B cell (primary cell): ENCODE data around the gene KPNA6. TPM values are rescaled to one million over a fixed set of nuclear protein-coding genes. Genes with fewer than 3 reads are reported as not detected.

Experiments
- ATAC-seq: fragments of 200-7000 bp; cut with Tn5 transposase; one replicate; pipeline ENCODE4 v1.10.0; 2021; ENCODE audit warnings: low read depth, mild to moderate bottlenecking, moderate number of reproducible peaks, moderate library complexity
- CTCF ChIA-PET: fragments of 350-600 bp; sonication (Branson Sonifier 250); formaldehyde crosslinking; loops from one replicate; lab custom pipeline; 2021; ENCODE audit warnings: antibody characterized with exemption, inconsistent platforms; lab: Charles Lee
- POLR2A ChIA-PET: fragments of 350-600 bp; sonication (Branson Sonifier 250); formaldehyde crosslinking; loops from one replicate; lab custom pipeline; 2021; ENCODE audit warnings: antibody characterized with exemption; lab: Charles Lee
- DNase-seq: peaks from one replicate; pipeline ENCODE4 v3.0.0; 2013
- H2AFZ ChIP-seq: 2 replicates; pipeline ENCODE4 v1.6.1; 2012; ENCODE audit warnings: mild to moderate bottlenecking, low read depth, low read length; ENCODE audit not compliant: insufficient read depth, poor library complexity, severe bottlenecking
- H3K27ac ChIP-seq, 2 donors: 1 replicate in 1 of 2; 2 replicates in 1 of 2; pipeline ENCODE4 v1.5.1; 2012 to 2013; ENCODE audit warnings: low read length in 2 of 2, mild to moderate bottlenecking in 2 of 2, moderate library complexity in 1 of 2
- H3K27me3 ChIP-seq, 4 experiments: fragments of 200-600 bp in 1 of 4; sonication (generic) in 1 of 4; replicated peaks in 1 of 4; 1 replicate in 2 of 4; 2 replicates in 2 of 4; pipeline versions ENCODE4 v1.6.1 to v1.7.0; 2013 to 2016; ENCODE audit warnings: low read length in 3 of 4, mild to moderate bottlenecking in 2 of 4, mixed read lengths in 1 of 4, moderate library complexity in 1 of 4; ENCODE audit not compliant: insufficient read depth in 4 of 4, control insufficient read depth in 3 of 4; ENCODE audit errors: control extremely low read depth in 1 of 4
- H3K36me3 ChIP-seq, 2 experiments: replicated peaks in 1 of 2; 1 replicate in 1 of 2; 2 replicates in 1 of 2; pipeline versions ENCODE4 v1.6.1 to v1.7.1; 2013; ENCODE audit warnings: low read length in 1 of 2; ENCODE audit not compliant: insufficient read depth in 2 of 2, control insufficient read depth in 1 of 2; ENCODE audit errors: control extremely low read depth in 1 of 2, extremely low read depth in 1 of 2
- H3K4me1 ChIP-seq, 2 donors: fragments of 200-600 bp in 1 of 2; sonication (generic) in 1 of 2; 1 replicate in 1 of 2; 2 replicates in 1 of 2; pipeline versions ENCODE4 v1.5.1 to v1.6.1; 2013 to 2017; ENCODE audit warnings: low read length in 2 of 2; ENCODE audit not compliant: control insufficient read depth in 2 of 2, insufficient read depth in 2 of 2
- H3K4me2 ChIP-seq: replicated peaks from 2 replicates; pipeline ENCODE3; 2012; ENCODE audit warnings: mild to moderate bottlenecking, low read depth, low read length; ENCODE audit not compliant: poor library complexity, severe bottlenecking
- H3K4me3 ChIP-seq, 5 experiments: fragments of 200-600 bp in 1 of 5; sonication (generic) in 1 of 5; 1 replicate in 3 of 5; 2 replicates in 2 of 5; pipeline versions ENCODE4 v1.5.1 to v1.7.0; 2011 to 2016; ENCODE audit warnings: low read length in 4 of 5, mild to moderate bottlenecking in 4 of 5, low read depth in 2 of 5, control low read depth in 1 of 5, moderate library complexity in 1 of 5; ENCODE audit not compliant: insufficient read depth in 1 of 5; ENCODE audit errors: control extremely low read depth in 1 of 5, extremely low read depth in 1 of 5
- H3K79me2 ChIP-seq: fragments of 200-600 bp; sonication (generic); one replicate; pipeline ENCODE4 v1.6.0; 2016; ENCODE audit warnings: low read length; ENCODE audit not compliant: control insufficient read depth, insufficient read depth
- H3K9ac ChIP-seq: fragments of 200-600 bp; sonication (generic); 2 replicates; pipeline ENCODE4 v1.6.1; 2017; ENCODE audit warnings: mild to moderate bottlenecking, low read length, moderate library complexity
- H3K9me3 ChIP-seq, 3 donors: one replicate each; pipeline versions ENCODE4 v1.6.1 to v1.7.1; 2013; ENCODE audit warnings: low read length in 2 of 3; ENCODE audit not compliant: control insufficient read depth in 2 of 3, insufficient read depth in 1 of 3; ENCODE audit errors: control extremely low read depth in 1 of 3
- H4K20me1 ChIP-seq: 2 replicates; pipeline ENCODE4 v1.6.0; 2012; ENCODE audit warnings: mild to moderate bottlenecking, low read length; ENCODE audit not compliant: insufficient read depth, control insufficient read depth, poor library complexity, severe bottlenecking
- H3K27ac Mint-ChIP-seq: one replicate; pipeline ENCODE4 v1.8.0; 2021; ENCODE audit warnings: mixed read lengths
- H3K27me3 Mint-ChIP-seq: one replicate; pipeline ENCODE4 v1.8.0; 2021; ENCODE audit warnings: mixed read lengths
- H3K4me1 Mint-ChIP-seq: one replicate; pipeline ENCODE4 v1.8.0; 2021; ENCODE audit warnings: mixed read lengths
- H3K4me3 Mint-ChIP-seq: one replicate; pipeline ENCODE4 v1.8.0; 2021; ENCODE audit warnings: mixed read lengths
- H3K9me3 Mint-ChIP-seq: one replicate; pipeline ENCODE4 v1.8.0; 2022; ENCODE audit warnings: mixed read lengths; ENCODE audit not compliant: insufficient read depth
- CTCF ChIP-seq: fragments of 200-600 bp; IDR thresholded peaks from one replicate; pipeline ENCODE4 v1.8.0; 2022; ENCODE audit warnings: antibody characterized with exemption, mild to moderate bottlenecking
- EZH2 ChIP-seq: IDR thresholded peaks from 2 replicates; pipeline ENCODE4 v1.6.1; 2012; ENCODE audit warnings: borderline replicate concordance, low read depth, mild to moderate bottlenecking, moderate library complexity, low read length; ENCODE audit not compliant: insufficient read depth, poor library complexity, severe bottlenecking
- WGBS: methylation state at CpG from one replicate; pipeline ENCODE4 v1.1.5; 2013; ENCODE audit warnings: missing lambda C conversion rate; ENCODE audit not compliant: insufficient coverage; 5-methylcytosine and 5-hydroxymethylcytosine counted together
- intact Hi-C: fragments of 100-400 bp; cut with micrococcal nuclease; formaldehyde crosslinking; loops from one replicate; pipeline ENCODE4 v1.10.0; 2022
- polyA plus RNA-seq: library from polyadenylated mRNA; depleted of rRNA; stranded (reverse); fragments of >200 nt; gene quantifications from 2 replicates; pipeline ENCODE4 v1.2.3, GENCODE V29; 2012
- total RNA-seq, 2 donors: library from RNA; stranded (reverse); fragments of 120-200 nt in 1 of 2; gene quantifications; 1 replicate in 1 of 2; 2 replicates in 1 of 2; pipeline versions ENCODE4 v1.2.3 to v1.2.4, GENCODE V29; 2013 to 2022

Gene KPNA6
- total and polyA plus RNA-seq, 2 donors (not counting 1 experiment from before 2014, with no cell fraction given) = 14.0 to 49.9 TPM

DNA sequence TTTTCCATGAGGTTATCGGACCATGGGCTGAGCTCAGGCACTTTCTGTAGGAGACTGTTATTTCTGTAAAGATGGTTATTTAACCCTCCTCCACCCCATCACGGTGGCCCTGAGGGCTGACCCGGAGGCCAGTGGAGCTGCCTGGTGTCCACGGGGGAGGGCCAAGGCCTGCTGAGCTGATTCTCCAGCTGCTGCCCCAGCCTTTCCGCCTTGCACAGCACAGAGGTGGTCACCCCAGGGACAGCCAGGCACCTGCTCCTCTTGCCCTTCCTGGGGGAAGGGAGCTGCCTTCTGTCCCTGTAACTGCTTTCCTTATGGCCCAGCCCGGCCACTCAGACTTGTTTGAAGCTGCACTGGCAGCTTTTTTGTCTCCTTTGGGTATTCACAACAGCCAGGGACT is 90.0 kb downstream of the KPNA6 start:
- ChIA-PET CTCF (interaction anchor here (0.6 to 1.1 kb wide), 2 partner anchors 18 to 208 kb away, joined by 6 to 8 read pairs; no protein-coding TSS in a partner anchor), POLR2A (interaction anchor here (0.6 kb wide), 1 partner anchor 125 kb away, joined by 3 read pairs; no protein-coding TSS in a partner anchor)
- Histone ChIP-seq H2AFZ (no peak overlapping the region), H3K9ac (no peak overlapping the region), H3K9me3 (no peaks in the 10 kb centered on the region), H3K27me3 (no peaks in the 10 kb centered on the region), H3K4me3 (no peak overlapping the region), H3K36me3 (peaks cover 4 to 40% of the 10 kb centered on the region in 2 experiments), H3K27ac (no peak overlapping the region), H3K79me2 (no peaks in the 10 kb centered on the region), H3K4me1 (peaks cover 12 to 29% of the 10 kb centered on the region in 2 donors), H3K4me2 (no peak overlapping the region), H4K20me1 (no peaks in the 10 kb centered on the region)
- Mint-ChIP-seq H3K27me3 (no peaks in the 10 kb centered on the region), H3K4me1 (peaks cover 23% of the 10 kb centered on the region), H3K9me3 (no peaks in the 10 kb centered on the region), H3K27ac (no peak overlapping the region), H3K4me3 (no peak overlapping the region)
- DNase-seq (no peak), ATAC-seq (no peak)
- intact Hi-C loops = no loop called here
- 93% methylated on average over 5 of the region's 6 CpGs for WGBS
- no peak for TF ChIP-seq EZH2
- no peak for TF ChIP-seq CTCF

DNA sequence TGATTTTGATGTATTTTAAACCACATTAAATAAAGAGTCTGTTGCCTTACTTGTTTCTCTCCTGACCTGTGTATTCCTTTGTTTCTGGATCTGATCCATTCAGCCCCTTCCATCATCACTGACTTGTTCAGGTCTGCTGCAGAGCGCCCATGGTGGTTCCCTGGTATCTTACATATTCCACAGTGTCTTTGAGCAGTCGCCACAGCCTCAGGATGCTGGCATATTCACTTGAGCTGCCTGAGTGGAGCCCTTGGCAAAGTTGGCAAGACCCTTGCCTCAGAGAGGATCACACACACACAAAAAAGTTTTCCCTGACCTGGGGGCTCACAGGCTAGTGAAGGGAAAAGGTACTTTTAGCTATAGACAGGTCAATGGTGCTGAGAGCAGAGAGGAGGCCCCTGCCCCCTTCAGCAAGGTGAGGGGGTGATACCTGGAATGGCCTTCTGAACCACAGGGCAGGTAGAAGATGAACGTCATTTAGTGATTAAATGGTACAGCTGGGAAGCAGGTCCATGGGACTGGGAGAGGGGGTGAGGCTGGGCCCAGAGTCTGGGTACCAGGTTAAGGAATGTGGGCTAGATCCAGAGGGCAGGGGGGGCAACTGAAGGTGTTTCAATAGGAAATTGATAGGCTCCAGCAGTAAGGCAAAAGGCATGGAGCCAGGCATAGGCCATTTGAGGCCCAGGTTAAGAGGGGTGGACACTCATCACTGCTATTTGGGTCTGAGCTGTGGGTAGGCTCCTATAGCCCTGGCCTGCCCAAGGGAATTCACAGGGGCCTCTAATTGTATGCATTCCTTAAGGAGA is 90.6 kb downstream of the KPNA6 start:
- no peak overlapping the region for H3K9ac ChIP-seq

More for the DNA sequence above, 90.6 kb downstream of the KPNA6 start:
- POLR2A ChIA-PET = interaction anchor here (0.6 kb wide), 1 partner anchor 125 kb away, joined by 3 read pairs; no protein-coding TSS in a partner anchor
- no peaks in the 10 kb centered on the region for H3K79me2 ChIP-seq
- no peaks in the 10 kb centered on the region for H3K27me3 ChIP-seq
- H2AFZ ChIP-seq = no peak overlapping the region
- no peak overlapping the region for H3K4me3 ChIP-seq
- peak overlapping the region; percentile 15 for H3K4me3 Mint-ChIP-seq
- TF ChIP-seq EZH2 (no peak), CTCF (no peak)
- no peaks in the 10 kb centered on the region for H3K27me3 Mint-ChIP-seq
- peaks cover 12 to 29% of the 10 kb centered on the region in 2 donors for H3K4me1 ChIP-seq
- peaks cover 4 to 34% of the 10 kb centered on the region in 2 experiments for H3K36me3 ChIP-seq
- intact Hi-C loops = no loop called here
- no peaks in the 10 kb centered on the region for H3K9me3 ChIP-seq
- DNase-seq (no peak), ATAC-seq (no peak)
- no peak overlapping the region for H3K4me2 ChIP-seq
- no peaks in the 10 kb centered on the region for H4K20me1 ChIP-seq
- peaks cover 23% of the 10 kb centered on the region for H3K4me1 Mint-ChIP-seq
- CTCF ChIA-PET = interaction anchor here (0.6 to 1.1 kb wide), 4 partner anchors 17 to 207 kb away, joined by 3 to 8 read pairs (median 4); partner anchors contain the start of gene TXLNA
- no peak overlapping the region for H3K27ac Mint-ChIP-seq
- H3K9me3 Mint-ChIP-seq = no peaks in the 10 kb centered on the region
- no peak overlapping the region for H3K27ac ChIP-seq
- WGBS = 91% methylated on average over 2 of the region's 3 CpGs
